NOMO-1 treated with DMSO at 0.1 percent for 48 hours (cell line): ENCODE data around the gene PXYLP1.
"Not testable (repeated sequence)": the region's sequence is repeated elsewhere in the genome, so short reads cannot be mapped to it uniquely, and the experiment has no call there.

ENCODE experiments used
- DNase-seq: peaks from one replicate; lab custom pipeline; 2025; ENCODE audit not compliant: unreplicated experiment; lab: John Stamatoyannopoulos, UW

PXYLP1 gene, protein sequence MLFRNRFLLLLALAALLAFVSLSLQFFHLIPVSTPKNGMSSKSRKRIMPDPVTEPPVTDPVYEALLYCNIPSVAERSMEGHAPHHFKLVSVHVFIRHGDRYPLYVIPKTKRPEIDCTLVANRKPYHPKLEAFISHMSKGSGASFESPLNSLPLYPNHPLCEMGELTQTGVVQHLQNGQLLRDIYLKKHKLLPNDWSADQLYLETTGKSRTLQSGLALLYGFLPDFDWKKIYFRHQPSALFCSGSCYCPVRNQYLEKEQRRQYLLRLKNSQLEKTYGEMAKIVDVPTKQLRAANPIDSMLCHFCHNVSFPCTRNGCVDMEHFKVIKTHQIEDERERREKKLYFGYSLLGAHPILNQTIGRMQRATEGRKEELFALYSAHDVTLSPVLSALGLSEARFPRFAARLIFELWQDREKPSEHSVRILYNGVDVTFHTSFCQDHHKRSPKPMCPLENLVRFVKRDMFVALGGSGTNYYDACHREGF

GRCh38 chr3:141231101-141231951, at the start of gene PXYLP1:
PXYLP1 (plus strand) TSS chr3:141231825; CDS start chr3:141260176, 28,351 bp downstream.
- DNase-seq: peak; percentile 90

DNA sequence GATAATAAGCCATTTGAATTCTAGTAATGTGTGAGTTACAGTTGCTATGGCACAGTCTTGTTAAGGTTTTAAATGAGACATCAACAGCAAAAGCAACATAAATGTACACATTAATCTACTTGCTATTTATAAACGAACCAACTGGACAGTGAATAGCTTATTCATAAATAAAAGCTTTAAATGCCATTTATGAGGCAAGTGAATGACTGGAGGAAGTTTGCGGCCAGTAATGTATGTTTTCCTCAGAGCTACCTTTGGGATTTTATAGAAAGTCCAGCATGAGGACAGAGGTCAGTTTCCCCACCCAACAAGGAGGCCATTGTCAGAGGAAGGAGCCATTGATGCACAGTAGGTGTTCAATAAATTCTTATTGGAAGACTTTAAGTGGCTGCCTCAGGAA, 48.0 kb upstream of the PXYLP1 start:
- no peak for DNase-seq

DNA sequence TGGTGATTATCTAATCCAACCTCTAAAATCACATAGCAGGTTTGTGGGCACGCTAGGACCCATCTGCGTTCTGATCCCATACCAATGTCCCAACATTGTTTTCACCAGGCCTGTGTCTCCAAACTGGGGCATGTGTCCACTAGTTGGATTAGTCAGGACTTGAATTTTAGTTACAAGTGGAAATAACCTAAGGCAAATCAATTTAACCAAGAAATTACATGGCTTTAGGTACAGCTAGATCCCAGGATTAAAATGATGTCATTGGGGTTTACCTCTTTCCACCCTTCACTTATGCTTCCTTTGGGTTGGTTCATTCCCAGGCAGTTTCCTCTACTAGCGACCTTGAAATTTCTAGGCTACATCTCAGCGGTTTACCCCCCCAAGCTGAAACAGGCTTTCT, 47.2 kb upstream of the PXYLP1 start:
- DNase-seq: no peak

GRCh38 chr3:141191097-141191749, 40.4 kb upstream of the PXYLP1 start:
- DNase-seq: no peak

DNA sequence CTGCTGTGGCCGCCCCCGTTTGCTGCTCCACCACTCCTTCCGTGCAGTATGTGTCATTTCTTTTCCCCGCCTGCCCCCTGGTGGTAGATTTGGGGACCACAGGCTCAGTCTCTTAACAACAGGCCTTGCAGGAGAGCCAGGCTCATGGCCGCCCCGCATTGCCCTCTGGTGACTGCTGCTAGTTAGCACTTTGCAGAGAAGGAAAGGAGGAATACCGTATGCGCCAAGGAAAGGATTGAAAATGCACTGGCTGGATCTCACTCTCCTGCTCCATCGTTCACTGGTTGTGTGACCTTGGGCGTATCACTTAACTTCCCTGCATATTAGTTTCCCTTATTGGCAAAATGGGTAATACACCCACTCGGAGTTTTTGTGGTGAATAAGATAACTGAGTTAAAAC, 39.3 kb upstream of the PXYLP1 start:
- DNase-seq: peak; percentile 95

DNA sequence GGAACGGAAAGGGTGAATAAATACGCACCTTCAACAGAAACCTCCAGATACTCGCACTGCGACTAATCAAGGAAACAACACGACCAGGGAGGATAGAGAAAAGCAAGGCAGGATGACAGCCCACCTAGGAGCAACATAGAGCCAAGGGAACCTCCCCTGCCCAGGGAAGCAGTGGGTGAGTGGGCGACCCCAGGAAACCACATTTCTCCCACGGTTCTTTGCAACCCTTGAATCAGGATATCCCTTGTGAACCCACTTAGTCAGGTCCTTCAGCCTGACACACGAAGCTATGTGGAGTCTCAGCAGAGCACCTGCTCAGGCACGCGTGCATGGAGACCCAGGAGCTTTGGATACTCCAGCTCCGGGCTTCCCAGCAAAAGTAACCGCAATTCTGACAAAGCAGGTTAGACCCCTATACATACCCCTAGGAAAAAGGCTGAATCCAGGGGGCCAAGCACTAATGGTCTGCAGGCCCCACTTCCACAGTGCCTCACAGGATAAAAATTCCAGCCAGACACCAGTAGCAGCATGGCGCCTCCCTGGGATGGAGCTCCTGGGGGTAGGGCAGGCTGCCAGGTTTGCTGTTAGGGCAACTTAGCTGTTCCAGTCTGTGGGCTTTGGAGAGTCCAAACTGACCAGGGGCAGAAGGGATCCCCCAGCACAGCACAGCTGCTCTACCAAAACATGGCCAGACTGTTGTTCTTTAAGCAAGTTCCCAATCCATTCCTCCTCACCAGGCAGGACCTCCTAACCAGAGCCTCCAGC, 38.4 kb upstream of the PXYLP1 start:
- DNase-seq: no peak

GRCh38 chr3:141201122-141201521, 30.5 kb upstream of the PXYLP1 start:
- no peak for DNase-seq

- DNase-seq: no peak
Measured at GRCh38 chr3:141202682-141203081, 28.9 kb upstream of the PXYLP1 start.

- no peak for DNase-seq
Measured at GRCh38 chr3:141203866-141204265, 27.8 kb upstream of the PXYLP1 start.

DNA sequence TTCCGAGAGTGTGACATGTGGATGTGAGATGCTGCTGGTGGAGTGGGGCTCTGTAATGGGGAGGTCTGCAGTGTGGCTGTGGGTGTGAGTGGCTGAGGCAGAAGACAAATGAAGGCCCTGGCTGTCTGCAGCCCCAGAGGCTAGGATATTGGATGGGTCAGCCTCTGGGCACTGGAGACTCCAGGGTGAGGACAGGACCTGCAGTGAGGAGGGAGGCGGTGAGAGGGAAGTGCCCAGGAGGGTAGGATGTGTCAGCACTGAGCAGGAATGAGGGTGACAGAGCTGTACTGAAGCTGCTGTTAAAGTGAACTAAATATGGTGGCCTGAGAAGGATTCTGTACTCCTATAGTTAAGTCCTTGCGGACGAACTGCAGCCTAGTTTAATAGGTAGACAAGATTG, 27.3 kb upstream of the PXYLP1 start:
- no peak for DNase-seq

GRCh38 chr3:141211306-141211705, 20.3 kb upstream of the PXYLP1 start:
- not testable (repeated sequence) for DNase-seq

DNA sequence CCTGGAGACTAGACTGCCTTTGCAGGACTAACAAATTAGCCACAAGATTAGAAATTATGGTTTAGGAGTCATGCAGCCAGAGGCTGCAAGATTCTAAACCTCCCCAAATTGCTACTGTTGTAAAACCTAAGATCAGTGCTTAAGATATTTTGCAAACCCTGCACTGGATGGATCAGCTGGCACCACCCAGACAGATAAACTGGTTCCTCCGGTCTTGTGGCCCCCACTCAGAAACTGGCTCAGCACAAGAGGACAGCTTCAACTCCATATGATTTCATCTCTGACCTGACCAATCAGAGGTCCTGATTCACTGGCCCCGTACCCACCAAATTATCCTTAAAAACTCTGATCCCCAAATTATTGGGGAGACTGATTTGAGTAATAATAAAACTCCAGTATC, 19.5 kb upstream of the PXYLP1 start:
- DNase-seq: no peak

DNA sequence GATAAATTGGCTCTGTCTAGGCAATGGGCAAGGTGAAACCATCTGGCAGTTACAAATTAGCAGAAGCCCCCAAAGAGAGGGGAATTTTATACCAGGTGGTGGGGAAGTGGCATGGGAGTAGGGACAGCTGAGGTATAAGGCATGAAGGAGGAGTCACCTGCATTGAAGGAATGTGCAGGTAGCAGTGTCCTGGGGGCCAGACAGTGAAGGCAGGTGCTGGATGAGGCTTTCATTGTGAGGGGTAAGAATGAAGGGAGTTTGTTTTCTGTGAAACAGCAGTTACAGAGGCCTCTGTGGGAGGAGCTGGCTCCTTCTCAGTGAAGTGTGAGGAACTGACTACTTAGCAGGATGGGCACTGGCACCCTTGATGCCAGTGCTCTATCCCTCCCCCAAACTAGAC, 19.1 kb upstream of the PXYLP1 start:
- no peak for DNase-seq

DNA sequence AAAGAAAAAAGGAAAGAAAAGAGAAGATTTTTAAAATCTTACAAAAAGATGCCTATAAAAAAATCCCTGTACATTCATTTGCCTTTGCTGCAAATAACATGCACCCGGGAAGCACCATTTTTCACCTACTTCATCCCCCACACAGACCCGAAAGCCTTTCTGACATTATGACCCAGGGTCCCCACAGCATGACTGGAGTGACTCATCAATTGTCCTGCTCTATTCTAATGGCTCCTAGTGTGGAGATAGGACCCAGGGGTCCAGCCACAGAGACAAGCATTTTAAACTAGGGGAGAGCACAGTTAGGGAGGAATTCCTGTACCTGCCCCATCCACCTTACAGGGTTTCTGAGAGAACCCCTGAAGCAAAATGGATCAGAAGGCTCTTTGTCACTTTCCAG, 14.7 kb upstream of the PXYLP1 start:
- DNase-seq: no peak

- no peak for DNase-seq
Measured at GRCh38 chr3:141217389-141217788, 14.2 kb upstream of the PXYLP1 start.

DNA sequence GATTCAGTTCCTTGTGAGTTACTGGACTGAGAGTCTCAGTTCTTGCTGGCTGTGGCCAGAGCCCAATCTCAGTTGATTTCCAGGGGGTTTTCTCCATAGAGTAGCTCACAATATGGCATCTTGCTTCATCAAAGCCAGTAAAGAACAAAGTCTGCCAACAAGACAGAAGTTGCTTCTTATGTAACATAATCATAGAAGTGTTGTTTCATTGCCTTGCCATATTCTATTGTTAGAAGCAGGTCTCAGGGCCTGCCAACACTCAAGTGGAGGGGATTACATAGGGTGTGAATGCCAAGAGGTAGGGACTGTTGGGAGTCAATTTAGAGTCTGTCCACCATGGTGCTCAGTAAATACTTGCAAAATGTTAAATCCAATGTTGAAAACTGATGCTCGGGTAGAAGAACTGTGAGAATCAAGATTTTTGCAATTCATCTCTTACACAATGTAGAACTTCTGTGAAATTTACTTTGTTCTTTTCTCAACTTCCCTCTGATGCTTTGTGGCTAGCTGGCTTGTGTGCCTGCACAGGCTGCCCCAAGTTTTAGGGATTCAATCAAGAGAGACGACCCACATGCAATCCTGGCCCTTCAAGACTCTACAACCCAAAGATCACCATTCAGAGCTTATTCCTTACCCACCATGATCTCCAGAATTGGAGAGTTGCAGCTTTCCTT, 13.3 kb upstream of the PXYLP1 start:
- peak; percentile 61 for DNase-seq

DNA sequence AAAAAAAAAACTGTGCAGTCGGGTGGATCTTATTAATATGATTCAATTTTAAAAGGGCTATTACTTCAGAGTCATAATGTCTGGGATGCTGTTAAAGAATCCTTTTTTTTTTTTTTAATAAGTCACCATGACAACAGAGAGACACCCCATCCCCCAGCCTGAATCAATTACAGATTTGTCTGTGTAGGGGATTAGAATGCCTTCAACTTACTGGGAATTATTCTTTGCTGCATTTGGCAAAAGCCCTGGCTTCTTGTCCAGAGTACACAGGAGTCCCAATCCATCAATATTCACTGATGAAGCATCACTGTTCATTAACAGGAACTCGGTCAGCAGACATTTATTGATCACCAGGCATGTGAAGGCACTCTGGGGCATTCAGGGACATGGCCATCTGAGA, 12.7 kb upstream of the PXYLP1 start:
- DNase-seq: no peak

DNA sequence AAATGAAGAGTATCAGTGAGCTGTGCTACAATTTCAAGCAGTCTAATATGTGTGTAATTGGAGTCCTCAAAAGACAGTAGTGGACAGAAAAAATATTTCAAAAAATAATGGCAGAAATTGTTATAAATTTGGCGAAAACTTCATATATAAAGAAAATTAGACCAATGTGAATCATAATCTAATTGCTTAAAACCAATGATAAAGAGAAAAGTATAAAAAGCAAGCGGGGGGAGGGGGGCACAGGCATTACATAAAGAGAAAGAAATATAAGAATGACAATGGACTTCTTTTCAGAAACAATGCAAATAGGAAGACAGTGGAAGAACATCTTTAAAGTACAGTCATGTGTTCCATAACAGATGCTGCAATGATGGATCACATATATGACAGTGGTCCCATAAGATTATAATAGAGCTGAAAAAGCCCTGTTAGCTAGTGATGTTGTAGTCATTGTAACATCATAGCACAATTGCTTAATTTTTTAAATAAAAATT, 7.9 kb upstream of the PXYLP1 start:
- DNase-seq: no peak

DNA sequence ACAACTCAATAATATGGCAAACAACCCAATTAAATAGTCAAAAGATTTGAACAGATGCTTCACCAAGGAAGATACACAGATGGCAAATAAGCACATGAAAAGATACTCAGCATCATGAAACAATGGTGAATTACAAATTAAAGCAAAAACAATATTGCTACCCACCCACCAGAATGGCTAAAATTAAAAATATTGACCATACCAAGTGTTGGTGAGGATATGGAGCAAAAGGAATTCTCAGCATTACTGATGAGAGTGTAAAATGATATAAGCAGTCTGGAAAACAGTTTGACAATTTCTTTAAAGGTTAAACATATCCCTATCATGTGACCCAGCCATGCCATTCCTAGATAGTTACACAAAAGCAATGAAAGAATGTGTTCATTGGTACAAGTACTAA, 5.7 kb upstream of the PXYLP1 start:
- no peak for DNase-seq

- DNase-seq: no peak
Measured at GRCh38 chr3:141227216-141227615, 4.4 kb upstream of the PXYLP1 start.
